IMR-90 (cell line): Measurements from ENCODE around the gene AHNAK. TPM values are rescaled to one million over a fixed set of nuclear protein-coding genes. Genes with fewer than 3 reads are reported as not detected.

Source experiments
- ATAC-seq: fragments of 200-7000 bp; cut with Tn5 transposase; 2 replicates; pipeline ENCODE4 v1.9.1; 2020; ENCODE audit warnings: low read depth, mild to moderate bottlenecking, moderate library complexity
- BruUV-seq: library from RNA; stranded (reverse); fragments of 400-500 nt; replicated peaks from 2 replicates; lab custom pipeline; 2021; lab: Mats Ljungman, UMichigan
- CTCF ChIA-PET: fragments of 300-600 bp; formaldehyde crosslinking; extraction: SDS; loops from one replicate; lab custom pipeline; 2021; ENCODE audit warnings: antibody characterized with exemption; lab: Yijun Ruan, JAX
- POLR2A ChIA-PET: fragments of 300-600 bp; sonication (Branson Sonifier 250); formaldehyde crosslinking; loops from one replicate; lab custom pipeline; 2022; ENCODE audit warnings: antibody characterized with exemption; ENCODE audit not compliant: unreplicated experiment; lab: Charles Lee
- DNase-seq: peaks from one replicate; pipeline ENCODE4 v3.0.0; 2013
- H2AFZ ChIP-seq: replicated peaks from 2 replicates; pipeline ENCODE3; 2013; ENCODE audit warnings: low read length, mild to moderate bottlenecking; ENCODE audit not compliant: poor library complexity
- H2AK5ac ChIP-seq: 2 replicates; pipeline ENCODE4 v1.6.1; 2013; ENCODE audit warnings: low read depth, low read length, inconsistent platforms
- H2AK9ac ChIP-seq: replicated peaks from 2 replicates; pipeline ENCODE3; 2013; ENCODE audit warnings: mild to moderate bottlenecking, low read depth, low read length, moderate library complexity; ENCODE audit not compliant: poor library complexity
- H2BK120ac ChIP-seq: 2 replicates; pipeline ENCODE4 v1.6.1; 2013; ENCODE audit warnings: low read depth, low read length, inconsistent platforms
- H2BK15ac ChIP-seq: 3 replicates; pipeline ENCODE4 v1.6.1; 2013; ENCODE audit warnings: low read depth, low read length, inconsistent platforms
- H2BK20ac ChIP-seq: 2 replicates; pipeline ENCODE4 v1.6.1; 2013; ENCODE audit warnings: low read depth, mild to moderate bottlenecking, inconsistent platforms, low read length, moderate library complexity
- H2BK5ac ChIP-seq: 2 replicates; pipeline ENCODE4 v1.6.1; 2013; ENCODE audit warnings: mild to moderate bottlenecking, low read depth, low read length, inconsistent platforms; ENCODE audit not compliant: poor library complexity, severe bottlenecking
- H3K14ac ChIP-seq: replicated peaks from 2 replicates; pipeline ENCODE4 v1.6.1; 2013; ENCODE audit warnings: low read depth, low read length, inconsistent platforms
- H3K18ac ChIP-seq: 2 replicates; pipeline ENCODE4 v1.6.1; 2013; ENCODE audit warnings: low read depth, low read length, control low read depth
- H3K23ac ChIP-seq: 2 replicates; pipeline ENCODE4 v1.6.1; 2013; ENCODE audit warnings: low read depth, low read length, inconsistent platforms
- H3K27ac ChIP-seq: 2 replicates; pipeline ENCODE4 v1.5.1; 2013; ENCODE audit warnings: mild to moderate bottlenecking, control low read depth, low read length; ENCODE audit not compliant: insufficient read depth
- H3K27me3 ChIP-seq: 2 replicates; pipeline ENCODE4 v1.6.1; 2013; ENCODE audit warnings: low read length; ENCODE audit not compliant: control insufficient read depth, insufficient read depth
- H3K36me3 ChIP-seq: 2 replicates; pipeline ENCODE4 v1.6.1; 2013; ENCODE audit warnings: low read length, mixed read lengths; ENCODE audit not compliant: control insufficient read depth, insufficient read depth
- H3K4ac ChIP-seq: 2 replicates; pipeline ENCODE4 v1.6.1; 2013; ENCODE audit warnings: low read depth, low read length, inconsistent platforms
- H3K4me1 ChIP-seq: 2 replicates; pipeline ENCODE4 v1.6.1; 2013; ENCODE audit warnings: low read length, mixed read lengths; ENCODE audit not compliant: control insufficient read depth, insufficient read depth
- H3K4me2 ChIP-seq: 2 replicates; pipeline ENCODE4 v1.6.1; 2013; ENCODE audit warnings: low read depth, mild to moderate bottlenecking, control low read depth, low read length, moderate library complexity
- H3K4me3 ChIP-seq: 2 replicates; pipeline ENCODE4 v1.5.1; 2013; ENCODE audit warnings: low read depth, mild to moderate bottlenecking, control low read depth, low read length, moderate library complexity; ENCODE audit not compliant: insufficient read depth
- H3K56ac ChIP-seq: 2 replicates; pipeline ENCODE4 v1.6.1; 2013; ENCODE audit warnings: low read length, inconsistent platforms; ENCODE audit not compliant: insufficient read depth; ENCODE audit errors: extremely low read depth
- H3K79me1 ChIP-seq, 2 experiments: 2 replicates each; pipeline ENCODE4 v1.6.1; 2013; ENCODE audit warnings: low read length in 2 of 2, inconsistent platforms in 1 of 2, low read depth in 1 of 2
- H3K9ac ChIP-seq: 2 replicates; pipeline ENCODE4 v1.6.1; 2013; ENCODE audit warnings: low read depth, low read length, control low read depth
- H3K9me1 ChIP-seq: 2 replicates; pipeline ENCODE4 v1.6.1; 2013; ENCODE audit warnings: low read length, inconsistent platforms; ENCODE audit not compliant: insufficient read depth
- H3K9me3 ChIP-seq: 2 replicates; pipeline ENCODE4 v1.6.1; 2013; ENCODE audit warnings: low read length; ENCODE audit not compliant: control insufficient read depth, insufficient read depth
- H4K20me1 ChIP-seq: 2 replicates; pipeline ENCODE4 v1.6.1; 2013; ENCODE audit warnings: low read length, inconsistent platforms; ENCODE audit not compliant: insufficient read depth
- H4K5ac ChIP-seq: 2 replicates; pipeline ENCODE4 v1.6.1; 2013; ENCODE audit warnings: mild to moderate bottlenecking, low read depth, low read length, control low read depth
- H4K8ac ChIP-seq, 2 experiments: 2 replicates each; pipeline ENCODE4 v1.6.1; 2013; ENCODE audit warnings: low read depth in 2 of 2, low read length in 2 of 2, control low read depth in 1 of 2, inconsistent platforms in 1 of 2
- H4K91ac ChIP-seq: 2 replicates; pipeline ENCODE4 v1.6.1; 2013; ENCODE audit warnings: low read depth, low read length, inconsistent platforms; ENCODE audit not compliant: insufficient read depth
- CTCF ChIP-seq: conservative IDR thresholded peaks from 2 replicates; pipeline ENCODE4 v1.5.1; 2012; ENCODE audit warnings: mild to moderate bottlenecking, low read depth, low read length, improper control_type of control experiment
- RFX5 ChIP-seq: IDR thresholded peaks from 2 replicates; pipeline ENCODE4 v1.8.0; 2012; ENCODE audit warnings: low read depth, mild to moderate bottlenecking, low read length, moderate library complexity
- WGBS, 2 experiments: methylation state at CpG; one replicate each; pipeline versions ENCODE4 v1.1.5 to v1.1.7; 2013; ENCODE audit warnings: missing lambda C conversion rate in 2 of 2; ENCODE audit not compliant: insufficient read length in 1 of 2; ENCODE audit errors: extremely low coverage in 2 of 2; 5-methylcytosine and 5-hydroxymethylcytosine counted together
- dilution Hi-C: fragments of 300-500 bp; cut with HindIII; formaldehyde crosslinking; loops from one replicate; pipeline ENCODE4 v1.14.3; 2018; ENCODE audit warnings: low sequenced_read_pairs; ENCODE audit not compliant: unreplicated experiment
- in situ Hi-C: fragments of 300-500 bp; cut with MboI; formaldehyde crosslinking; loops from 3 replicates; pipeline ENCODE4 v1.14.3; 2019; ENCODE audit warnings: low sequenced_read_pairs, inconsistent platforms, mixed read lengths
- intact Hi-C: fragments of 100-400 bp; cut with micrococcal nuclease; formaldehyde crosslinking; loops from 2 replicates; pipeline ENCODE4 v1.10.0; 2022
- polyA plus RNA-seq, 3 experiments: library from polyadenylated mRNA; depleted of rRNA; stranded (reverse); fragments of >200 nt; gene quantifications; 2 replicates each; pipeline ENCODE4 v1.2.3, GENCODE V29; 2012; ENCODE audit warnings: low replicate concordance in 1 of 3
- total RNA-seq: library from RNA; depleted of rRNA; stranded (reverse); fragments of >200 nt; gene quantifications from 2 replicates; pipeline ENCODE4 v1.2.3, GENCODE V29; 2012

Gene AHNAK
- total and polyA plus RNA-seq, 2 of the 4 experiments (the other 2 are of a cell fraction) = 95.1 to 695 TPM

GRCh38 chr11:62546244-62546928 lies at the start of gene AHNAK (continued):
- no peak for TF ChIP-seq CTCF

GRCh38 chr11:62595124-62595523 lies 48.5 kb upstream of the AHNAK start:
- peaks cover 10% of the 10 kb centered on the region for H3K4me1 ChIP-seq
- in situ Hi-C loops = no loop called here
- no TSS peak for BruUV-seq
- no peaks in the 10 kb centered on the region for H3K9me3 ChIP-seq
- no peak overlapping the region for H3K14ac ChIP-seq
- no peak overlapping the region for H2AK5ac ChIP-seq
- H2AK9ac ChIP-seq = no peak overlapping the region
- H2BK20ac ChIP-seq = no peak overlapping the region
- POLR2A ChIA-PET = interaction anchor here (0.5 kb wide), 1 partner anchor 150 kb away, joined by 3 read pairs; no protein-coding TSS in a partner anchor
- H3K18ac ChIP-seq = no peak overlapping the region
- H3K4me3 ChIP-seq = no peak overlapping the region
- H3K9ac ChIP-seq = no peak overlapping the region
- H2BK5ac ChIP-seq = no peak overlapping the region
- no peak overlapping the region for H3K27ac ChIP-seq
- no peak overlapping the region for H2AFZ ChIP-seq
- H3K36me3 ChIP-seq = peaks cover 55% of the 10 kb centered on the region
- no peak overlapping the region for H3K23ac ChIP-seq
- no peak overlapping the region for H4K8ac ChIP-seq
- H3K27me3 ChIP-seq = no peaks in the 10 kb centered on the region
- intact Hi-C loops = loop anchor here (10.0 kb wide), 1 partner anchor 100 kb away; no protein-coding TSS in a partner anchor
- no peak overlapping the region for H3K56ac ChIP-seq
- dilution Hi-C loops = no loop called here
- DNase-seq (no peak), ATAC-seq (no peak)
- no peak overlapping the region for H2BK15ac ChIP-seq
- peaks cover 19% of the 10 kb centered on the region; the same call in 1 of the 2 replicates for H4K20me1 ChIP-seq
- H2BK120ac ChIP-seq = no peak overlapping the region
- H3K4ac ChIP-seq = no peak overlapping the region
- no peaks in the 10 kb centered on the region for H3K9me1 ChIP-seq
- H4K91ac ChIP-seq = no peak overlapping the region
- CTCF ChIA-PET = no interaction called here
- 92% methylated on average over 2 of the region's 8 CpGs; no CpG with 5 or more reads in 1 of the 2 experiments for WGBS, 2 experiments
- no peak overlapping the region for H3K4me2 ChIP-seq
- no peak for TF ChIP-seq RFX5
- H4K5ac ChIP-seq = no peak overlapping the region
- H3K79me1 ChIP-seq = peaks cover 29 to 52% of the 10 kb centered on the region in 2 experiments
